HG03095 (cell line): ENCODE data around the gene SLC66A2.
A peak's percentile ranks its signal among the peaks of the same experiment; 100 is the strongest.
"Not testable (repeated sequence)": the region's sequence is repeated elsewhere in the genome, so short reads cannot be mapped to it uniquely, and the experiment has no call there.

Source experiments
- ATAC-seq: cut with Tn5 transposase; IDR thresholded peaks from one replicate; pipeline ENCODE4 v1.9.1; 2021; ENCODE audit warnings: moderate library complexity; ENCODE audit not compliant: unreplicated experiment

SLC66A2 gene

DNA sequence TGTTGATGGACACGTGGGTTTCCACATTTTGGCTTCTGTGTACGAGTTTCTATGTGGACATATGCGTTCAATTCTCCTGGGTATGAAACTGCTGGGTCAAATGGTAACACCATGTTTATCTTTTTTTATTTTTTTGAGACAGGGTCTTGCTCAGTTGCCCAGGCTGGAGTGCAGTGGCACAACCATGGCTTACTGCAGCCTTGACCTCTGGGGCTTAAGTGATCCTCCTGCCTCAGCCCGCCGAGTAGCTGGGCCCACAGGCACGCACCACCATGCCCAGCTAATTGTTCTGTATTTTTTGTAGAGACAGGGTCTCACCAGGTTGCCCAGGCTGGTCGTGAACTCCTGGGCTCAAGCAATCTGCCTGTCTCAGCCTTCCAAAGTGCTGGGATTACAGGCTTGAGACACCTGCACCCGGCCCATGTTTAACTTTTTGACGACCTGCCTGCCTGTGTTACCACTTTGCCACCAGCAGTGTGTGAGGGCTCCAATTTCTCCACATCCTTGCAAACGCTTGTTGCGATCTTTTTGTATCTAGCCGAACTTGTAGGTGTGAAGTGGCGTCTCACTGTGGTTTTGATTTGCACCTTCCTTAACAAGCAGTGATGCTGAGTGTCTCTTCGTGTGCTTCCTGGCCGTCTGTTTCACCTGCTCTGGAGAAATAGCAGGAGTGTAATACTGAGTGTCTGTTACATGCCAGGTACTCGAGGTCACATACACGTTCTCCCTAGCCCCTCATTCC lies 19.9 kb upstream of the SLC66A2 start:
- ATAC-seq = no peak

GRCh38 chr18:79970419-79971133 lies 19.1 kb upstream of the SLC66A2 start:
- no peak for ATAC-seq

DNA sequence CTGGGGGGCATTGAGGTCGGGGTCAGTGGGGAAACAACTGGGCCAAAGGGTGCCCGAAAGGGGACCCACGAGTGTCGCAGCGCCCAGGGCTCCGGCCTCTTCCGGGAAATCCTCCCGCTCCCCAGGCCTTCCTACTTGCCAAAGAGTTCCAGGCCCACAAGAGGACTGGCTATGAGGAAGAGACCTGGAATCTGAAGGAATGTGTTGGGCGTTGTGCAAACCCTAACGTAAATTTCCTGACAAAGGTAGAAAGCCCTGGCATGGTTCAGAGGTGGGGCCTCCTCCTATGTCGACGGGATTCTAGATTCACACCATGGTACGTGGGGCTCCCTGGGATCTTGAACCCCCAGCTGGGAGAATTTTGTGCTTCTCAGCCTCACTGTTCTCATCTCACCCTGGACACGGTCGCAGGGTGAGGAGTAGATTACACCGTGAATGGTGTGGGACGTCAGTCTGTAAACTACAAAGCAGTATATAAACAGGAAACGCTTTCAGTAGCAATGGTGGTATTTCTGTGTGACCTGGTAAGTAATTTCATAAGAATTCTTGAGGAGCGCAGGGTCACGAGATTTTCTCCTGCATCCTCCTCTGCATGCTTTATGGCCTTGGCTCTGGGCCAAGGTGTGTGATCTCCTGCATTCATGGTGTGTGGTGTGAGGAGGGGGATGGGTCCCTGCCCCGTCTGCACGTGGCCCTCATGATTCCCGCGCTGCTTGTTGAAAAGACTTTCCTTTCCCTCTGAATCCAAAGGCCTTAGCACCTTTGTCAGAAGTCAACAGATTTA lies 13.9 kb upstream of the SLC66A2 start:
- no peak for ATAC-seq

- ATAC-seq = peak; percentile 48
Measured at GRCh38 chr18:79964330-79965118, 13.1 kb upstream of the SLC66A2 start, which contains the start of gene HSBP1L1. HSBP1L1 (plus strand) TSS chr18:79964643; CDS start chr18:79964736, 93 bp downstream.

GRCh38 chr18:79963658-79964329 lies 12.3 kb upstream of the SLC66A2 start:
- ATAC-seq = no peak

- peak; percentile 68 for ATAC-seq
Measured at GRCh38 chr18:79962835-79963657, 11.6 kb upstream of the SLC66A2 start.

- no peak for ATAC-seq
Measured at GRCh38 chr18:79962311-79962710, 10.9 kb upstream of the SLC66A2 start.

GRCh38 chr18:79961527-79962291 lies 10.3 kb upstream of the SLC66A2 start:
- no peak for ATAC-seq

- ATAC-seq = no peak
Measured at GRCh38 chr18:79960921-79961526, 9.6 kb upstream of the SLC66A2 start.

DNA sequence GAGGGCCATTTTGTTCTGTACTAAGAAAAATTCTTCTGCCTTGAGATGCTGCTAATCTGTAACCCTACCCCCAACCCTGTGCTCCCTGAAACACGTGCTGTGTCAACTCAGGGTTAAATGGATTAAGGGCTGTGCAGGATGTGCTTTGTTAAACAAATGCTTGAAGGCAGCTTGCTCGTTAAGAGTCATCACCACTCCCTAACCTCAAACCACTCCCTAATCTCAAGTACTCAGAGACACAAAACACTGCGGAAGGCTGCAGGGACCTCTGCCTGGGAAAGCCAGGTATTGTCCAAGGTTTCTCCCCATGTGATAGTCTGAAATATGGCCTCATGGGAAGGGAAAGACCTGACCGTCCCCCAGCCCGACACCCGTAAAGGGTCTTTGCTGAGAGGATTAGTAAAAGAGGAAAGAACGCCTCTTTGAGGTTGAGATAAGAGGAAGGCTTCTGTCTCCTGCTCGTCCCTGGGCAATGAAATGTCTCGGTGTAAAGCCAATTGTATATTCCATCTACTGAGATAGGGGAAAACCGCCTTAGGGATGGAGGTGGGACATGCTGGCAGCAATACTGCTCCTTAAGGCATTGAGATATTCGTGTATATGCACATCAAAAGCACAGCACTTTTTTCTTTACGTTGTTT lies 8.8 kb upstream of the SLC66A2 start:
- ATAC-seq = not testable (repeated sequence)

DNA sequence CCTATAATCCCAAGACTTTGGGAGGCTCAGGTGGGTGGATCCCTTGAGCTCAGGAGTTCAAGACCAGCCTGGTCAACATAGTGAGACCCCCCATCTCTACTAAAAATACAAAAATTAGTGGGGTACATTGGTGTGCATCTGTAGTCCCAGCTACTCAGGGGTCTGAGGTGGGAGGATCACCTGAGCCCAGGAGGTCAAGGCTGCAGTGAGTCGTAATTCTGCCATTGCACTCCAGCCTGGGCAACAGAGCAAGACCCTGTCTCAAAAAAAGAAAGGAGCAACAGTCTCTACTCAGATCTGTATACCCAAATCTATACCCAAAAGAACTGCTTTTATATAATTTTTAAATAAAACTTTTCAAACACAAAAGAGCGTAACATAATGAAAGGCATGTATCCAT lies 7.5 kb upstream of the SLC66A2 start:
- ATAC-seq = no peak

DNA sequence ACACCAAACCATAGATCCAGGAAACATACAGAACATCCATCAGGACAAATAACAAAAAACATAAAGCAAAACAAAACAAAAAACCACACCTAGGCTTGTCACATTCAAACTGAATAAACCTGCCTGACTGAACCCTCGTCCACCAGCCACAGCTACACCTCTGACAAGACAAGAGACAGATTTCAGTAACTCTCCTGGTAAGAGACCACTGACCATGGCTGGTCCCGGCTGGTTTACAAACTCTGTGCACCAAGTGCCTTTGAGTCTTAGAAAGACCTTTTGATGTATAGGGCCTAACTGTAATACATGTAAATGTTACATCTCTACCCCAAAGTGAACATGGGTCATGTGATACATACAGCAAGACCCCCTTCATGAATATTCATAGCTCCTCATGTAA lies 4.8 kb upstream of the SLC66A2 start:
- ATAC-seq = no peak

DNA sequence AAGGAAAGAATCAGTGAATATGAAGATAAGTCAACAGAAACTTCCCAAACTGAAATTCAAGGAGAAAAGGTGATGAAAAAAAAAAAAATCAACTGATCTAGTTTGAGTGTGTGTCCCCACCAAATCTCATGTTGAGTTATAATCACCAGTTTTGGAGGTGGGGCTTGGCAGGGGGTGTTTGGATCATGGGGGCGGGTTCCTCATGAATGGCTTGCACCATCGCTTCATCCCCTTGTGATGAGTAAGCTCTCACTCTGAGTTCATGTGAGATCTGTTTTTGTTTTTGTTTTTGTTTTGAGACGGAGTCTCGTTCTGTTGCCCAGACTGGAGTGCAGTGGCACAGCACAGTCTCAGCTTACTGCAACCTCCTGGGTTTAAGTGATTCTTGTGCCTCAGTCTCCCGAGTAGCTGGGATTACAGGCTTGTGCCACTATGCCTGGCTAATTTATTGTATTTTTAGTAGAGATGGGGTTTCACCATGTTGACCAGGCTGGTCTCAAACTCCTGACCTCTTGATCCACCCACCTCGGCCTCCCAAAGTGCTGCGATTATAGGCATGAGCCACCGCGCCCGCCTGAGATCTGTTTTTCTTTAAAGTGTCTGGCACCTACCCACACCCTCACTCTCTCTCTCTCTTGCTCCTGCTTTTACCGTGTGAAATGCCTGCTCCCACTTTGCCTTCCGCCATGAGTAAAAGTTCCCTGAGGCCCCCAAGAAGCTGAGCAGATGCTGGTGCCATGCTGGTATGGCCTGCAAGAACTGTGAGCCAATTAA lies 4.0 kb upstream of the SLC66A2 start:
- ATAC-seq = no peak

DNA sequence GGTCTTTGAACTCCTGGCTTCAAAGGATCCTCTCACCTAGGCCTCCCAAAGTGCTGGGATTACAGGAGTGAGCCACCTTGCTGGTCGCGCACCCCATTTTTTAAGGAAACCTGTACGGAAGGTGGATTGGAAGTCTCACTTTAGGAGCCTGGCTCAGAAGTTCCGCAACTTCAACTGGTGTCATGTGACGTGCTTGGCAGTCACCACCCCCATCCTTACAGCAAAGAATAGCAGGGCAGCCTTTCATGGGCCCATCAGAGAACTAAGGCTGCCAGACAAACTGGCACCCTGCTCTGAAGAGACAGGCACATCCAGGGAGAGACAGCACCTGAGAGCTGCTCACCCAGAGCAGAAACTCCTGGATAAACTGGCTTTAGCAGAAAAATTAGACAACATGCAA lies 3.3 kb upstream of the SLC66A2 start:
- ATAC-seq = no peak

GRCh38 chr18:79953971-79954651 lies 2.7 kb upstream of the SLC66A2 start:
- ATAC-seq = no peak

GRCh38 chr18:79952996-79953559 lies 1.6 kb upstream of the SLC66A2 start:
- ATAC-seq = no peak
